ENCODE results near the gene KDM2A.

- no peak for TF ChIP-seq POLR2A (IDR thresholded peaks at IDR 0.05)
- TF ChIP-seq CTCF (IDR thresholded peaks at IDR 0.05) = no peak
These were observed 75.0 kb downstream of the KDM2A start for GRCh38 chr11:67194096-67194495.

All from prostate gland (tissue), 2 donors.